Spleen (tissue), 11 donors: ENCODE measurements around the gene CHMP5. TPM values are rescaled to one million over a fixed set of nuclear protein-coding genes. Genes with fewer than 3 reads are reported as not detected.

Experiments used
- DNase-seq: peaks from one replicate; pipeline ENCODE4 v3.0.0-alpha.2; 2020
- H3K27ac ChIP-seq, 8 donors: fragments of 200-600 bp; sonication (generic) in 7 of 8; 1 replicate in 4 of 8; 2 replicates in 4 of 8; pipeline versions ENCODE4 v1.5.0 to v1.8.0; 2016 to 2021; ENCODE audit warnings: inconsistent platforms in 4 of 8, mild to moderate bottlenecking in 4 of 8, moderate library complexity in 1 of 8
- H3K27me3 ChIP-seq, 7 donors: fragments of 200-600 bp; sonication (generic) in 6 of 7; replicated peaks in 1 of 7; 1 replicate in 4 of 7; 2 replicates in 3 of 7; pipeline versions ENCODE4 v1.5.0 to v1.8.0; 2016 to 2021; ENCODE audit warnings: inconsistent platforms in 3 of 7, mild to moderate bottlenecking in 1 of 7
- H3K36me3 ChIP-seq, 6 donors: fragments of 200-600 bp; sonication (generic) in 5 of 6; 1 replicate in 4 of 6; 2 replicates in 2 of 6; pipeline versions ENCODE4 v1.5.0 to v1.8.0; 2016 to 2021; ENCODE audit warnings: inconsistent platforms in 2 of 6
- H3K4me1 ChIP-seq, 6 donors: fragments of 200-600 bp; sonication (generic) in 5 of 6; 1 replicate in 3 of 6; 2 replicates in 3 of 6; pipeline versions ENCODE4 v1.5.0 to v1.8.0; 2016 to 2021; ENCODE audit warnings: inconsistent platforms in 3 of 6
- H3K4me3 ChIP-seq, 8 donors: fragments of 200-600 bp; sonication (generic) in 7 of 8; 1 replicate in 4 of 8; 2 replicates in 4 of 8; pipeline versions ENCODE4 v1.5.0 to v1.8.0; 2016 to 2021; ENCODE audit warnings: inconsistent platforms in 4 of 8, mild to moderate bottlenecking in 4 of 8, moderate library complexity in 2 of 8
- H3K9me3 ChIP-seq, 8 donors: fragments of 200-600 bp; sonication (generic) in 7 of 8; 1 replicate in 4 of 8; 2 replicates in 4 of 8; pipeline versions ENCODE4 v1.5.0 to v1.8.0; 2016 to 2021; ENCODE audit warnings: inconsistent platforms in 4 of 8
- CTCF ChIP-seq, 11 experiments: fragments of 200-600 bp in 7 of 11; fragments of 450-650 bp in 4 of 11; sonication (generic) in 4 of 11; IDR thresholded peaks in 8 of 11; conservative IDR thresholded peaks in 3 of 11; 1 replicate in 7 of 11; 2 replicates in 4 of 11; pipeline versions ENCODE4 v1.4.0 to v1.8.0; 2016 to 2021; ENCODE audit warnings: antibody characterized with exemption in 11 of 11, inconsistent platforms in 4 of 11, mild to moderate bottlenecking in 1 of 11
- POLR2A ChIP-seq, 3 donors: fragments of 450-650 bp; IDR thresholded peaks; one replicate each; pipeline ENCODE4 v1.5.1; 2017; ENCODE audit warnings: antibody characterized with exemption in 3 of 3, mild to moderate bottlenecking in 1 of 3
- POLR2AphosphoS5 ChIP-seq, 3 donors: sonication (generic); formaldehyde crosslinking; IDR thresholded peaks; one replicate each; pipeline ENCODE4 v1.5.1; 2017; ENCODE audit warnings: antibody characterized with exemption in 3 of 3
- WGBS, 5 donors: extraction: QIAGEN DNeasy Blood & Tissue Kit in 3 of 5; methylation state at CpG; one replicate each; pipeline versions ENCODE4 v1.1.5 to v1.1.7; 2013 to 2018; 5-methylcytosine and 5-hydroxymethylcytosine counted together
- intact Hi-C: fragments of 100-400 bp; cut with DNase I; formaldehyde crosslinking; loops from one replicate; pipeline ENCODE4 v1.15.0; 2023; ENCODE audit warnings: low total_unique reads
- polyA plus RNA-seq, 3 donors: library from polyadenylated mRNA; stranded (reverse); fragments of 200-250 nt; gene quantifications; one replicate each; pipeline ENCODE4 v1.2.1, GENCODE V29; 2013
- total RNA-seq, 7 donors: library from RNA; depleted of rRNA in 3 of 7; stranded (reverse); fragments of >200 nt in 3 of 7; fragmentation: NEBNext Ultra II Directional in 4 of 7; extraction: Animal tissue kit (Norgen Biotek cat#: 25700) in 4 of 7; gene quantifications; one replicate each; pipeline versions ENCODE4 v1.1.0 to v1.2.1, GENCODE V29; 2016 to 2021
- donor health status: healthy with polysubstance abuse.
- donor health status: DM: no; HTN: no; CAD: no; lungs with moderate emphysema.
- donor health status: DM: no; HTN: no; CAD: no.
- donor health status: Bipolar disorder and iron deficiency.
- donor health status: healthy.
- donor health status: DM: no; HTN: no; CAD: no.
- donor health status: DM: yes; HTN: yes; CAD: no.

The CHMP5 gene
- total and polyA plus RNA-seq, 10 donors: 43.6 to 75.9 (median 54.8) TPM

- DNase-seq: no peak
- TF ChIP-seq CTCF (IDR thresholded peaks at IDR 0.05 in 8 of 11, conservative IDR thresholded peaks at IDR 0.05 in 3 of 11): no peak
- no peak for TF ChIP-seq POLR2A (IDR thresholded peaks at IDR 0.05)
- TF ChIP-seq POLR2AphosphoS5 (IDR thresholded peaks at IDR 0.05): no peak
- Histone ChIP-seq H3K36me3 (peaks cover 0 to 48% (median 25%) of the 10 kb centered on the region in 6 donors), H3K27me3 (no peaks in the 10 kb centered on the region), H3K27ac (no peak overlapping the region), H3K4me1 (peaks cover 3 to 39% (median 19%) of the 10 kb centered on the region in 6 donors), H3K4me3 (no peak overlapping the region), H3K9me3 (no peaks in the 10 kb centered on the region)
- WGBS, 5 donors: 47 to 76% (median 57%) methylated on average over 5 of the region's 5 CpGs
- intact Hi-C loops: loop anchor here (10.0 kb wide), 1 partner anchor 179 kb away; no protein-coding TSS in a partner anchor
Measured at GRCh38 chr9:33285502-33285901, 20.7 kb downstream of the CHMP5 start.

- H3K36me3 ChIP-seq: peaks cover 0 to 36% (median 10%) of the 10 kb centered on the region in 6 donors
- no peak for DNase-seq
- peaks cover 13 to 55% (median 32%) of the 10 kb centered on the region in 6 donors for H3K4me1 ChIP-seq
- H3K9me3 ChIP-seq: no peaks in the 10 kb centered on the region
- 47 to 61% (median 55%) methylated on average over 4 of the region's 4 CpGs for WGBS, 5 donors
- peak overlapping the region in 4 of 8 donors; percentile 29 to 54 (median 42) for H3K27ac ChIP-seq
- H3K4me3 ChIP-seq: no peak overlapping the region
- peak; percentile 29 to 71 (median 68) for TF ChIP-seq CTCF (IDR thresholded peaks at IDR 0.05 in 8 of 11, conservative IDR thresholded peaks at IDR 0.05 in 3 of 11)
- peak in 1 of 3 donors; percentile 41 for TF ChIP-seq POLR2AphosphoS5 (IDR thresholded peaks at IDR 0.05)
- no peak for TF ChIP-seq POLR2A (IDR thresholded peaks at IDR 0.05)
- H3K27me3 ChIP-seq: no peaks in the 10 kb centered on the region
- intact Hi-C loops: loop anchor here (10.0 kb wide), 1 partner anchor 178 kb away; no protein-coding TSS in a partner anchor
Measured at GRCh38 chr9:33287087-33287490, 22.2 kb downstream of the CHMP5 start.

GRCh38 chr9:33288235-33288634 lies 23.4 kb downstream of the CHMP5 start:
- no peaks in the 10 kb centered on the region for H3K9me3 ChIP-seq
- TF ChIP-seq POLR2A (IDR thresholded peaks at IDR 0.05) (no peak), POLR2AphosphoS5 (IDR thresholded peaks at IDR 0.05) (no peak), CTCF (IDR thresholded peaks at IDR 0.05 in 8 of 11, conservative IDR thresholded peaks at IDR 0.05 in 3 of 11) (no peak)
- H3K27ac ChIP-seq: peak overlapping the region in 5 of 8 donors; percentile 96 to 99 (median 98)
- peaks cover 0 to 35% (median 3%) of the 10 kb centered on the region in 6 donors for H3K36me3 ChIP-seq
- 60 to 84% (median 75%) methylated on average over 3 to 4 of the region's 4 CpGs for WGBS, 5 donors
- no peak overlapping the region for H3K4me3 ChIP-seq
- peaks cover 14 to 66% (median 43%) of the 10 kb centered on the region in 6 donors for H3K4me1 ChIP-seq
- intact Hi-C loops: loop anchor here (10.0 kb wide), 1 partner anchor 177 kb away; no protein-coding TSS in a partner anchor
- peak; percentile 77 for DNase-seq
- H3K27me3 ChIP-seq: no peaks in the 10 kb centered on the region

GRCh38 chr9:33288828-33289483 lies 24.1 kb downstream of the CHMP5 start:
- intact Hi-C loops: loop anchor here (10.0 kb wide), 1 partner anchor 176 kb away; no protein-coding TSS in a partner anchor
- Histone ChIP-seq H3K4me1 (peaks cover 14 to 74% (median 50%) of the 10 kb centered on the region in 6 donors), H3K27ac (peak overlapping the region; percentile 96 to 100 (median 98)), H3K27me3 (no peaks in the 10 kb centered on the region), H3K36me3 (peaks cover 0 to 35% (median 2%) of the 10 kb centered on the region in 6 donors), H3K4me3 (peak overlapping the region in 2 of 8 donors; percentile 69 to 75), H3K9me3 (no peaks in the 10 kb centered on the region)
- TF ChIP-seq POLR2A (IDR thresholded peaks at IDR 0.05) (no peak), CTCF (IDR thresholded peaks at IDR 0.05 in 8 of 11, conservative IDR thresholded peaks at IDR 0.05 in 3 of 11) (no peak), POLR2AphosphoS5 (IDR thresholded peaks at IDR 0.05) (no peak)
- 62 to 72% (median 66%) methylated on average over 9 to 14 of the region's 14 CpGs for WGBS, 5 donors
- peak; percentile 83 for DNase-seq
